ENCODE results near the gene B9D2.
A peak's percentile ranks its signal among the peaks of the same experiment; 100 is the strongest.
"Not testable (repeated sequence)": the region's sequence is repeated elsewhere in the genome, so short reads cannot be mapped to it uniquely, and the experiment has no call there.

Gene B9D2

DNA sequence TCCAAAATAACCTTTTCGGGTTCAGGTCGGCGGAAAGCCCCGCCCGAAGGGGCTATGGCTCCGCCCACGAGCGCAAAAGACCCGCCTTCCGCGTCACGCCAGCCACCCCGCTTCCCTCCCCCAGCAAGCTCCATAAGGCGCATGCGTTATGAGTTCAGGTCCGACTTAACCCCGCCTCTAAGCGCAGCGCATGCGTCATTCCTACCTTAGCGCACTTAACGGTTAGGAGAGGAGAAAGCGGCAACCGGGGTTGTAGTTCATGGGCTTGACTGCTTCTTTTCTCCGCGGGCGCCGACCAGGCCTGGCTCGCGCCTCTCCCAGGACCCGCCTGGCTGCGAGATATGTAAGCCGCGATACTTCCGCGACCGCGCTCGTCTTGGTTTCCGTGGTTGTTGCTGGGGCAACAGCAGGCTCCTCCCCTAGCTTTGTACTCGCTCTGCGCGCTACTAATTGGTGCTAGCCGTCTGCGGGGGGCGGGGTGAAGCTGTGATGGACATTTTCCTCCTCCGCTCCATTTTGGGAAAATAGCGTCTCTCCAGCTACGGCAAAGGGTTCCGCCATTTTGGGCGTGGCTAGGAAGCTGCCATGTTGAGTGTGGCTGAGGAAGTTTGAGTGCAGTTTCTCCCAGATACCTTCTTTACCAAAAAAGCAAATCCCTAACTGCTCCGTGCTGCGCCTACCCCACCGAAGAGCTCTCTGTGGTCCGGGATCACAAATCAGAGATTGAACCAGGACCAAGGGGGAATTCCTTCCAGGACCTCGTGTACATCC, at the start of gene B9D2:
Gene B9D2, minus strand, starts transcription at position 397 of the 771 bp plus-strand sequence. CDS start 630 bp downstream, outside the sequence.
- peak; percentile 99 for DNase-seq (ENCODE audit: low read depth in 2 of 2)
- peak within 1 kb of the TSS; percentile 75 to 91 for H3K4me3 ChIP-seq (replicated peaks in 1 of 2; ENCODE audit: low read depth in 2 of 2, low read length in 2 of 2)
- TF ChIP-seq CTCF (IDR thresholded peaks at IDR 0.05; ENCODE audit: low read depth, low read length), result no peak

GRCh38 chr19:41412953-41413352, 49.0 kb upstream of the B9D2 start:
- TF ChIP-seq CTCF (IDR thresholded peaks at IDR 0.05; ENCODE audit: low read depth, low read length), result no peak
- no peak for DNase-seq (ENCODE audit: low read depth in 2 of 2)
- H3K4me3 ChIP-seq (replicated peaks in 1 of 2; ENCODE audit: low read depth in 2 of 2, low read length in 2 of 2), result no peak overlapping the region

DNA sequence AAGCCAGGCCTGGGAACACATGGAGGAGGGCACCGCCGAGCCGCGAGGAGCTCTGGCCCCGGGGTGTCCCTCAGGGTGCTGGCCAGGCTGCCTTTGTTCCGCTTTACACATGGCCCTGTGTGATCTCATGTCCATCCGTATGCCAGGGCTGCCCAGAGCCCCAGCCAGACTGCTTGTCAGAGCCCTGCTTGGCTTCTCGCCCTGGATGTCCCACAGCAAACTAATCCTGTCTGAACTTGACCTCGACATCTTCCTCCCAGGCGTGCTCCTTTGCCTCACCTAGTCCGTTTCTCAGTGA, 48.0 kb upstream of the B9D2 start:
- H3K4me3 ChIP-seq (replicated peaks in 1 of 2; ENCODE audit: low read depth in 2 of 2, low read length in 2 of 2), result no peak overlapping the region
- no peak for DNase-seq (ENCODE audit: low read depth in 2 of 2)
- TF ChIP-seq CTCF (IDR thresholded peaks at IDR 0.05; ENCODE audit: low read depth, low read length), result no peak

DNA sequence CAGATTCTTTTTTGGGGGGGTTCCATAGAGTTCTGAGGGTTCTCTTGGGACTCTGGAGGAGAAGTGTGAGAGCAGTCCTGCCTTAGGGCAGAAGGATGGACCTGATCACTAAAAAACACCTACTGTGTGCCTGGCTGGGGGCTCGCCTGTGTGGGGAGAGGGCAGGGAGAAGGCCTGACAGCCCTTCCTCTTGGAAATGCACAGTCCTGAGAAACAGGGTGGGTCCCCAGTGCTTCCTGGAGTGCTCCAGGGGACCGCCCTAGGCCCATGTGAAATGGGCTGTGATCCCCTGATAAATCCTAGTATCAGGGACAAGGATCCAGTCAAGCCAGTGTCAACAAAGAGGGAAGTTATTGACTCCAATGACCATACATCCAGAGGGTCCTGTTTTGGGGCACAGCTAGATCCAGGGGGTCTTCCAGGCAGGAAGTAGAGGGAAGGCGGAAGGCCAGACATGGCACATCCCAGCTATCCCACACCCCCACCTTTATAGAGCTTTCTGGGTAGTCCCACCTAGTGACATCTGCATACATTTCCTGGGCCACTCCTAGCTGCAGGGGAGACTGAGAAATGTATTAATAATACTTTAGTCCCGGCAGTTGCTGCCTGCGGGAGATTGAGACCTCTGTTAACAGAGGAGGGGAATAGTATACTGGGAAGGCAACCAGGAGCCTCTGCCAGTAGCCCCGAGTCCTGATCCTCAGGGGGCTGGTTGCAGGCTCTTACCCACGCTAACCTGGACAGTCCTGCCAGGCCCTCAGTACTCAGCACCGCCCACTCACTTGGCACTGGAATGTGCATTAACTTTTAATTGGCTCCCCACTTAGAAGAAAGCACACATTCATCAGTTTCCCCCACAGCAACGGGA, 47.4 kb upstream of the B9D2 start:
- H3K4me3 ChIP-seq (replicated peaks in 1 of 2; ENCODE audit: low read depth in 2 of 2, low read length in 2 of 2), result no peak overlapping the region
- TF ChIP-seq CTCF (IDR thresholded peaks at IDR 0.05; ENCODE audit: low read depth, low read length), result no peak
- no peak for DNase-seq (ENCODE audit: low read depth in 2 of 2)

DNA sequence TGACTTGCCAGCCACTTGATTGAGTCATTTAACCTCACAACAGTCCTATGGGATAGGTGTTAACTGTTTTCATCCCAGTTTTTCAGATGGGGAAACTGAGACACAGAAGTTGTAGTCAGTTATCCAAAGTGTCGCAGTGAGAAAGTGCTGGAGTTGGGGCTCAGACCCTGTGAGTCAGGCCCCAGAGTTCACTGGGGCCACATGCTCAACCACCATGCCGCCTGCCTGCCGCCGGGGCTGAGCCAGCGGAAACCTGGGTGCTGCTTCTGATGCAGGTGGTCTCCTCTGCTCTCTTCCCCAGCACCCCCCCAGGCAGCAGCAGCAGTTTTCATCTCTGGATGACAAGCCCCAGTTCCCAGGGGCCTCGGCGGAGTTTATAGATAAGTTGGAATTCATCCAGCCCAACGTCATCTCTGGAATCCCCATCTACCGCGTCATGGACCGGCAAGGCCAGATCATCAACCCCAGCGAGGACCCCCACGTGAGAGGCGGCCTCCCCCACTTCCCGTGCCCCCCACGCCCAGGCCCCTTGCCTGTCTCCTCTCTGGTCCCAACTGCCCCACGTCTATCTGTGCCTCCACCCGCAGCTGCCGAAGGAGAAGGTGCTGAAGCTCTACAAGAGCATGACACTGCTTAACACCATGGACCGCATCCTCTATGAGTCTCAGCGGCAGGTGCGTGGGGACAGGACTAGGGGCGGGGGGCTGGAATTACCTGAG, 46.5 kb upstream of the B9D2 start:
- no peak for DNase-seq (ENCODE audit: low read depth in 2 of 2)
- H3K4me3 ChIP-seq (replicated peaks in 1 of 2; ENCODE audit: low read depth in 2 of 2, low read length in 2 of 2), result no peak overlapping the region
- TF ChIP-seq CTCF (IDR thresholded peaks at IDR 0.05; ENCODE audit: low read depth, low read length), result no peak

- no peak for TF ChIP-seq CTCF (IDR thresholded peaks at IDR 0.05; ENCODE audit: low read depth, low read length)
- no peak overlapping the region for H3K4me3 ChIP-seq (replicated peaks in 1 of 2; ENCODE audit: low read depth in 2 of 2, low read length in 2 of 2)
- DNase-seq (ENCODE audit: low read depth in 2 of 2), result peak; percentile 48 to 56
Observed at GRCh38 chr19:41409288-41409687, 45.3 kb upstream of the B9D2 start.

GRCh38 chr19:41408846-41409245, 44.9 kb upstream of the B9D2 start:
- not testable (repeated sequence) for H3K4me3 ChIP-seq (replicated peaks in 1 of 2; ENCODE audit: low read depth in 2 of 2, low read length in 2 of 2); DNase-seq (ENCODE audit: low read depth in 2 of 2)

Measured in cardiac fibroblast (primary cell).